NCI-H1694 (cell line): ENCODE data around the gene ADAMTS16.

Source experiments
- DNase-seq: peaks from one replicate; lab custom pipeline; 2025; lab: John Stamatoyannopoulos, UW

The ADAMTS16 gene

GRCh38 chr5:5287419-5287818, 147.3 kb downstream of the ADAMTS16 start:
- no peak for DNase-seq

DNA sequence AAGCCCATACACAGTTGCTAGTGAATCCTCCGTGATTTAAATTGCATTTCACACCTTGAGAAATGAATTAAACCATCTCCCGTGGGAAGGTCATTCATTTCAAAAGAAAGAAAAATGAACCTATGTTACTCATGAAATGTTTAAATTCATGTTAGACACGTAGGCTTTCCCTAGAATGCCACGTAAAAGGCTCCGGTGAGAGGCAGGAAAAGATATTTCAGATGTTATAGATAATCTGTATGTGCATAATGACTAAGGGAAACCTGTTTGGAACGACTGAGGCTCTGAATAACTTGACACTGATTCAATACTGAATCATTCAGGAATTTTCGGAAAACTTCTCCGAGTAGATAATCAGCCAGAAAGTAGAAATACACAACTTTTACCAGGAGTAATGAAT, 148.1 kb downstream of the ADAMTS16 start:
- no peak for DNase-seq

DNA sequence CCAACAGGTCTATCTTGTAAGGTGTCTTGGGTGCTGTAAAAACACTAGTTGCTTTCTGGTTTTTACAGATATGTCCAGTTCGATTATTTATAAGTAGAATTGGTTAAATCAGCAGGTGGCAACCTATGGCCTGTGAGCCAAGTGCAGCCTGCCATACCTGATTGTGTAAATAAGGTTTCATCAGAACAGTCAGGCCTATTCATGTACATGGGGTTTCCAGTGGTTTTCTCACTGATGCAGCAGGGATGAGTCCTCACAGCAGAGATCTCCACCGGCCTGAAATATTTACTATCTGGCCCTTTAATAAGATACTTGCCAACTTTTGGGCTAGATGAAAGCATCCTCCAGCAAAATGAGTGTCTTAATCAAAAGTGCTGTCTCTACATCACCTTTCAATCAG, 149.4 kb downstream of the ADAMTS16 start:
- no peak for DNase-seq

- DNase-seq: no peak
Measured at GRCh38 chr5:5290674-5291334, 150.7 kb downstream of the ADAMTS16 start.

DNA sequence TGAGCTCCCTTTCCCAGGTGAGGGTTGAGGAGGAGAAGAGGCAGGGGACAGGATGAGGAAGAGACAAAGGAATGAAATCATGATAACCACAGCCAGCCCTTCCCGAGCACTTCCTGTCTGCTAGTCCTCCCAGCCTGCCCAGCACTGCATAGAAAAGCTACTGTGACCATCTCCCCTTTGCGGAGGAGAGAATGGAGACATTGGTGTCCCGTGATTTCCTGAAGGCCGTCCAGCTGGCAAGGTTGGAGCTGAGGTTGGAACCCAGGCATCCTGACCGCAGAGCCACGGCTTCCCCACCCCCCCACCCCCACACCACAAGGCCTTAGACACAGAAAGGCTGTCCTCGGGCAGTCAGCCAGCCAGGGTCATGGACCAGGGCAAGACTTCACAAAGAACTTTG, 151.2 kb downstream of the ADAMTS16 start:
- DNase-seq: no peak

DNA sequence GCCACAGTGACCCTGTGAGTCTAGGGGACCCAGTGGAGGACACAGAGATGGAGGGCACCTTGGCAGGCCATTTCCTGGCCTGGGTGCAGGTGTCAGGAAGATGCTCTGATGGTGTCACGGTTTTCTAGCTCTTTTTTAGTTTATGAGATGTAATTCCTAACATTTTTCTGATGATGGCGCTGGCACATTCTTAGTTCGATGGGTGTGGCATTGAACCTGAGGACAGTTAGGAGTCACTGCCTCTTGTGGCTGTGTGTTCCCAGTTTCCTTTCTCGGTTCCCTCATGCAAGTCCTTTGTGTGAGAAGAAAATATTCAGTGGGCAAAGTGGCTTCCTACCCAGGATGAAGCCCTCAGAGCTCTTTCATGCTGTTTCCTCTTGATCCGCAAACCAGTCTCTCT, 152.9 kb downstream of the ADAMTS16 start:
- no peak for DNase-seq

- no peak for DNase-seq
Measured at GRCh38 chr5:5294429-5294828, 154.3 kb downstream of the ADAMTS16 start.

- no peak for DNase-seq
Measured at GRCh38 chr5:5295351-5295750, 155.2 kb downstream of the ADAMTS16 start.

DNA sequence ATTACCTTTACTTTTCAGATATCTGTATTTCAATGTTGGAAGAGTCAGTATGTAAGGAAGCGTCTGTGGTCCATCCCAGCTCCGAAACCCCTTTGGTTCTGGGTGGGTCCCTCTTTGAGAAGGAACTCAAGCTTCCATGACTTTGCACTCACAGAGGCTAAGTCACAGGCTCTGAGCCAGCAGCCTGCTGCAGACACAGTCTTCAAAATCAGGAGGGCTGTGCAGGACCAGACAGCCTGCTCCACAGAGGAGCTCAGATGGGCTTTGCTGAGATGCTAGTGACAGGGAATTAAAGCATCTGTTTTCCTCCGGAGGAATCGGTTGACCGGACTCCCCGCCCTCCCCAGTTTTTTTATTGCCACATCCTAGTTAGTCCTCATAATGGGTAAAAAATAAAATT, 155.9 kb downstream of the ADAMTS16 start:
- DNase-seq: no peak

- DNase-seq: no peak
Measured at GRCh38 chr5:5297432-5298067, 157.4 kb downstream of the ADAMTS16 start.

DNA sequence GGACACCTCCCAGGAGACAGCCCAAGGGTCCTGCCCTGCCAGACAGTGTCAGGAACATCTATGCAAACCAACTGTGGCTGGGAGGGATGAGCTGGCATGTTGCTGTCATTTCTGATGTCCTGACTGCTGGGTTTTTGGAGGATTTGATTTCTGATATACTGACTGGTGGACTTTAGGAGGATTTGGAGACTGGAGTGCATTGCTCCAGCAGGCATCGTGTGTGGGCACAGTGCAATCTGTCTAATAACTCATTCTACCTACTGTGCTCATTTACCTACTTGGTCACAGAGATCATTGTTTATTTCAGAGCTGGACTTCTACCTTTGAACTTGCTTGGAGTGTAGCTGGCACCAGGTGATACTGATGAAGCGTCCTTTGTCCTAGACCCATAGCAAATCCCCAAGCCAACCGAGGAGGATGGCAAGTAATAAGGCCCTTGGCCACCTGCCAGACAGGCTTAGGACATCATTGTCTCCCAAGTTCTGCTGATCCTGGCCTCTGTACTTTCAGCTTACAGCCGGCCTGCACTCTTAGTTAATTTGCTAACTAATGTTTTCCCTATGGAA, 158.0 kb downstream of the ADAMTS16 start:
- no peak for DNase-seq

GRCh38 chr5:5298841-5299541, 158.9 kb downstream of the ADAMTS16 start:
- DNase-seq: no peak

- DNase-seq: no peak
Measured at GRCh38 chr5:5301176-5301575, 161.0 kb downstream of the ADAMTS16 start.

GRCh38 chr5:5302201-5302600, 162.1 kb downstream of the ADAMTS16 start:
- no peak for DNase-seq

DNA sequence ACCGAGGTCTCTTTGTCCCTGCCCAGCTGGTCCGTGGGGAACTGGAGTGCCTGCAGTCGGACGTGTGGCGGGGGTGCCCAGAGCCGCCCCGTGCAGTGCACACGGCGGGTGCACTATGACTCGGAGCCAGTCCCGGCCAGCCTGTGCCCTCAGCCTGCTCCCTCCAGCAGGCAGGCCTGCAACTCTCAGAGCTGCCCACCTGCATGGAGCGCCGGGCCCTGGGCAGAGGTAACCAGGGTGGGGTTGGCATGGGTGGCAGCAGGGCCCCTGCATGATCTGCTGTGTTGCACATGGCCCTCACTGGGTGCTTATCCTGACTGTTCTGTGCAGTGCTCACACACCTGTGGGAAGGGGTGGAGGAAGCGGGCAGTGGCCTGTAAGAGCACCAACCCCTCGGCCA, 163.1 kb downstream of the ADAMTS16 start:
- DNase-seq: no peak

DNA sequence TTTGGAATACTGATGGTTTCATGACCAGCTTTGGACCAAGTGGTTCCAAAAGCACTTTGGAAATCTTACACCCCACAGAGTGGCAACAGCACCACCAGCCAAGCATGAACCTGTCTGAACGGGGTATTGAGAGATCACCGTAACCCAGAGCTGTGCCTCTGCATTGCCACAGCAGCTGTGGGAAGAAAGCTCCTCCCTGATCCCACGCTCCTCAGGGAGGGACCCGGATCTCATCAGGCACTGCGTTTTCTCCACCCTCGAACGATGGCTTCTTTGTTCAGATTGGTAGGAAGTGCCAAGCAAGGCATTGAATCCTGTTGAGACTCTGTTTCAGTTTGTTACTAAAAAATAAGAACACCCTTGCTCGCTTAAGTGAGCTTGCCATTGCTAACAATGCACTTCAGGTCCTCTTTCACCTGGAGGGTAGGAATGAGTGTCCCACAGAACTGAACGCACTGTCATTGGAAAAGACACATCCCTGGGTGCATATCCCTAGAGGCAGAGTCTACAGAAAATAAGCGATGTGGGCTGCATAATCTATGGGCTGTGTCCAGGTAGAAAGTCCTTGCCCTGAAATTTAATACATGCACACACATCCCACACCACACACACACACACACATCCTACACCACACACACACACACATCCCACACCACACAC, 164.4 kb downstream of the ADAMTS16 start:
- no peak for DNase-seq

GRCh38 chr5:5306696-5307095, 166.6 kb downstream of the ADAMTS16 start:
- DNase-seq: no peak

DNA sequence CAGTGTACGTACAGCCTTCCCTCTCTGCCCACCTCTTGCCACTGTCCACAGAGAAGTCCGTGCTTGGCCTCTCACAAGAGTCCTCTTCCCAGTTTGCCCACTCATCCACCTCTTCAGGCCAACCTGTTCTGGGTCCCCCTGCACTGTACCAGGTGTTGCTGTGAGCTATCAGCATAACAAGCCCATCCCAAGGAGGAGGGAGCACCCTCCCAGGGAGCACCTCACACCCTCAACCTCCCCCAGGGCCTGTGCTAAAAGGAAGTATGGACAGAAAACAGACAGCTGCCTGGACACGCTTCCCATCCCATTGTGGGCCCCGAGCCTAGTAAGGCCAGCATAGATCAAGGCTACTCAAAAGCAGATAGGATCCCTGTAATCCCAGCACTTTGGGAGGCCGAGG, 168.2 kb downstream of the ADAMTS16 start:
- no peak for DNase-seq

- DNase-seq: no peak
Measured at GRCh38 chr5:5309645-5310044, 169.5 kb downstream of the ADAMTS16 start.

DNA sequence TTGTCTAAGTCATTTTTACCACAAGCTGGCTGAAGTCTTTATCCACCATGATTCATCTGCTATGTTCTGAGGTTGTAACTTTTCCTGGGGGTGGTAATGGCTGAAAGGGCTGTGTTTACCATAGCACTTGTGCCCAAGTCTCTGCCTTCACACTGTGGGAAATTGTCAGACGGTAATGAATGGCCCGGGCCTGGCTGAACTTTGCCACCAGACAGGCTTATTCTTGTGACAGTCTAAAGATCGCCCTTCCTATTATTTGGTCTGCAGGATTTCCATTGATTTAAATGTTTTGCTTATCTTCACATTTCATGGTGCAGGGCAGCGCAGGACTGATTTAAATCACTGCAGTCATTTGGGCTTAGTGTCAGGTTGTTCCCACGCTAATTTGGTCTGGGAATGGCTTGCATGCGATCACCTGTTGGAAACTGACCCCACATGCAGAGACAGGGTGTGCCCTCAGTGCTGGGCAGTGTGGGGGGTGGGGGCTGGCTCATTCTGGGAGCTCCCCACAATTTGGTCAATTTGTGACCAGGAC, 173.0 kb downstream of the ADAMTS16 start:
- DNase-seq: no peak

GRCh38 chr5:5314166-5314565, 174.0 kb downstream of the ADAMTS16 start:
- DNase-seq: no peak

GRCh38 chr5:5314626-5315025, 174.5 kb downstream of the ADAMTS16 start:
- no peak for DNase-seq
